GM12872 (cell line): ENCODE measurements around the gene SUCLG2.

ENCODE experiments used
- TF ChIP-seq, protein P1 (sequence below): IDR thresholded peaks from 3 replicates; pipeline ENCODE4 v1.5.1; 2011; ENCODE audit warnings: low read depth, mild to moderate bottlenecking, low read length, moderate library complexity; ENCODE audit not compliant: insufficient read depth

The SUCLG2 gene

DNA sequence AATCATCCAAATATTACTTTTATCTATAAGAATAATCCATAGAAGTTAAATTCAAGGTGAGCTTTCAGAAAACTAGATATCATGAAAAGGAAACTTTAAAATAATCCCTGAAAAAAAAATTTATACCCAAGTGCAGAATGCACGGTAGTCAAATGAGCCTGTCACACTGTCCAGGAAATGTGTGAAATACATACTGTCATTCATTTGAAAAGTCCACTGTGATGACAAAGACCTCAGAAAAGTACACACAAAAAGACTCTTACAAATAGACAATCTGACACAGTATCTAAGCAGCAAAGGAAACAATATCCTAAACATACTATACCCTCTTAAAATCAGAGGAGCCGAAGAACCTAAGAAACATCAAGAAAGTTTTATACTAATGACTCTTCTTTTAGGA is 29.7 kb downstream of the SUCLG2 start:
- TF ChIP-seq, protein P1, sequence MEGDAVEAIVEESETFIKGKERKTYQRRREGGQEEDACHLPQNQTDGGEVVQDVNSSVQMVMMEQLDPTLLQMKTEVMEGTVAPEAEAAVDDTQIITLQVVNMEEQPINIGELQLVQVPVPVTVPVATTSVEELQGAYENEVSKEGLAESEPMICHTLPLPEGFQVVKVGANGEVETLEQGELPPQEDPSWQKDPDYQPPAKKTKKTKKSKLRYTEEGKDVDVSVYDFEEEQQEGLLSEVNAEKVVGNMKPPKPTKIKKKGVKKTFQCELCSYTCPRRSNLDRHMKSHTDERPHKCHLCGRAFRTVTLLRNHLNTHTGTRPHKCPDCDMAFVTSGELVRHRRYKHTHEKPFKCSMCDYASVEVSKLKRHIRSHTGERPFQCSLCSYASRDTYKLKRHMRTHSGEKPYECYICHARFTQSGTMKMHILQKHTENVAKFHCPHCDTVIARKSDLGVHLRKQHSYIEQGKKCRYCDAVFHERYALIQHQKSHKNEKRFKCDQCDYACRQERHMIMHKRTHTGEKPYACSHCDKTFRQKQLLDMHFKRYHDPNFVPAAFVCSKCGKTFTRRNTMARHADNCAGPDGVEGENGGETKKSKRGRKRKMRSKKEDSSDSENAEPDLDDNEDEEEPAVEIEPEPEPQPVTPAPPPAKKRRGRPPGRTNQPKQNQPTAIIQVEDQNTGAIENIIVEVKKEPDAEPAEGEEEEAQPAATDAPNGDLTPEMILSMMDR, result no peak

GRCh38 chr3:67624078-67624477 is 30.3 kb downstream of the SUCLG2 start:
- TF ChIP-seq, protein P1, result no peak

DNA sequence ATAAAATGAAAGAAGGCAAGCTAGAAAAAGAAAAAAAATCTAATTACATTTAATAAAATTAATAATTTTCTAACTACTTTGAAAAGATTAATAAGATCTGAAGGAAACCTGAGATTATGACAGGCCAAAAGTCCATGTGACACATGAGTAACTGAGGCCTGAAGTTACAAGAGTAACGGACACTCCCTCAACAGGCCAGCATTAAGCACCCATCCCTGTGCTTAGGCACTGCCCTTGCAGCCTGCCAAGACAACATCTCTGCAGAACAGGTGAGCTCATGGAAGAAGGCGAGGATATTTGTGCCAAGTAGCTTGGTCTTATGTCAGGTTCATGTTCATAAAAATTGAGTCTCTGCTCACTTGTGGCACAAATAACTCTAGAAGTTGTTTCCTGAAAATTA is 31.8 kb downstream of the SUCLG2 start:
- TF ChIP-seq, protein P1, result no peak

DNA sequence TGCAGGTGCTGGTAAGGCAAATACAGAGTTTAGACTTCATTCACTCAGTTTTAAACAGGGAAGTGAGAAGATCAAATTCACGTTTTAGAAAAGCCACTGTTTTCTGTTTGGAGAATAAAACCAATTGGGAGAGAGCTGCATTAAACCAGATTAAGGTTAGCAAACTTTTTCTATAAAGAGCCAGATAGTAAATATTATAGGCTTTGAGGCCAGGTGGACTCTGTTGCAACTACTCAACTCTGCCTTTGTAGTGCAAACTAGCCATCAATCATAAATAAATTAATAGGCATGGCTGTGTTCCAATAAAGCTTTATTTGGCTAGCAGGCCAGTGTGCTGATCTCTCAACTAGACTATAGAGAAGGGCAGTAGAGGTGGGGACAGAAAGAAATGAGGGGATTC is 33.5 kb downstream of the SUCLG2 start:
- TF ChIP-seq, protein P1, result no peak

DNA sequence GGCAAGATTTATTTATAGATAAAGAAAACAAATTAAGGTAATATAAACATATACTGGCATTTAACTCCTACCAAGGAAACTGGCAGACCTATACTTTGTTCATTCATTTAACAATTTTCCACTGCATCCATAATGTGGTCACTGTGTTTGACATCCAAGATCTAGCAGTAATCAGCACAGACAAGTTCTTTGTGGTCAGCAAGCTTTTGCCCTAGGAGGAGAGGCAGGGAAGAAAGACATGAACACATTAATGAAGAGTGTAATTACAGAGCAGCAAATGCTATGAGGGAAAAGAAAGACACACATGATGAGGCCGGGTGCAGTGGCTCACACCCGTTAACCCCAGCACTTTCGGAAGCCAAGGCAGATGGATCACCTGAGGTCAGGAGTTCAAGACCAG is 34.4 kb downstream of the SUCLG2 start:
- TF ChIP-seq, protein P1, result no peak

DNA sequence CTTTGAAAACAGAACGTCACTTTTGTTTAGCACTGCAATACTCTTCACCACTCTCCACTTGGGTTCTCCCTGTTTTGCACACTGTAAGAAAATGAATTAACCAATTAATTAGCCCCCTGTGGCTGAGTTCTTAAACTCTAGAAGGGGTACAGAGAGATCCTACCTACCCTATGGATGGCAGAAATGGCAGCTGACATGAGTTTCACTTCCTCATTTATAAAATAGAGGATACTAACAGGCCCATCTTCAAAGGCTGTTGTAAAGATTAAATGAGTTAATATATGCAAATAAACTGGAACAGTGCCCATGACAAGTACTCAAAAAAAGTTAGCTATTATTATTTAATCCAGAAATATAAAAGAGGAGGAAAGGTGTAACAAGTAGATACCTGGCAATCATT is 36.9 kb downstream of the SUCLG2 start:
- TF ChIP-seq, protein P1, result no peak

GRCh38 chr3:67616046-67616445 is 38.4 kb downstream of the SUCLG2 start:
- TF ChIP-seq, protein P1, result no peak

GRCh38 chr3:67614195-67614594 is 40.2 kb downstream of the SUCLG2 start:
- TF ChIP-seq, protein P1, result no peak
